ENCODE measurements around the gene GRPEL2. TPM values are rescaled to one million over a fixed set of nuclear protein-coding genes. Genes with fewer than 3 reads are reported as not detected.
"Not testable (repeated sequence)": the region's sequence is repeated elsewhere in the genome, so short reads cannot be mapped to it uniquely, and the experiment has no call there.

GRPEL2 gene
- polyA plus RNA-seq, 10 donors: 11.4 to 26.9 (median 16.5) TPM

- DNase-seq: peak in 1 of 3 donors; percentile 90
These were observed 52.2 kb downstream of the GRPEL2 start for GRCh38 chr5:149397530-149397929.

GRCh38 chr5:149398747-149399266, 53.5 kb downstream of the GRPEL2 start:
- not testable (repeated sequence) for DNase-seq

- no peak for DNase-seq
These were observed 54.5 kb downstream of the GRPEL2 start for GRCh38 chr5:149399775-149400174.

- DNase-seq: peak in 1 of 3 donors; percentile 87
These were observed 55.0 kb downstream of the GRPEL2 start for GRCh38 chr5:149400304-149400703.

- DNase-seq: no peak
These were observed 55.8 kb downstream of the GRPEL2 start for GRCh38 chr5:149401051-149401450.

GRCh38 chr5:149402291-149402690, 57.0 kb downstream of the GRPEL2 start:
- no peak for DNase-seq

Other genes with a start within 250 kb of the GRPEL2 start
- 100 to 1,000 TPM in 3 of 10 donors, 10 to 100 TPM in 7; 57.2 to 111 (median 84.3) TPM for gene ABLIM3, start 204.0 kb upstream of the GRPEL2 start, polyA plus RNA-seq (ENCODE audit: insufficient read length in 10 of 10)
- gene AFAP1L1, start 73.6 kb upstream of the GRPEL2 start, polyA plus RNA-seq (ENCODE audit: insufficient read length in 10 of 10): 10 to 100 TPM; 60.2 to 98.1 (median 87.5) TPM
- 10 to 100 TPM in 3 of 10 donors, 1 to 10 TPM in 7; 7.1 to 11.7 (median 9.0) TPM for gene PCYOX1L, start 12.5 kb downstream of the GRPEL2 start, polyA plus RNA-seq (ENCODE audit: insufficient read length in 10 of 10)
- gene IL17B, start 33.8 kb downstream of the GRPEL2 start, polyA plus RNA-seq (ENCODE audit: insufficient read length in 10 of 10): 100 to 1,000 TPM; 114 to 256 (median 193) TPM
- gene CSNK1A1, start 205.9 kb downstream of the GRPEL2 start, polyA plus RNA-seq (ENCODE audit: insufficient read length in 10 of 10): 100 to 1,000 TPM in 9 of 10 donors, 10 to 100 TPM in 1; 98.0 to 164 (median 134) TPM
- gene ARHGEF37, start 236.0 kb downstream of the GRPEL2 start, polyA plus RNA-seq (ENCODE audit: insufficient read length in 10 of 10): 1 to 10 TPM; 3.5 to 6.1 (median 4.5) TPM

Measured in muscle of back (tissue), 11 donors.